ENCODE data around the gene CYP2W1.
A peak's percentile ranks its signal among the peaks of the same experiment; 100 is the strongest.
"Not testable (repeated sequence)": the region's sequence is repeated elsewhere in the genome, so short reads cannot be mapped to it uniquely, and the experiment has no call there.

The CYP2W1 gene

GRCh38 chr7:1028044-1028770, 45.2 kb downstream of the CYP2W1 start:
- peak; percentile 50 to 84 (median 74) for DNase-seq (ENCODE audit: low read depth in 4 of 4, low spot score in 1 of 4)

DNA sequence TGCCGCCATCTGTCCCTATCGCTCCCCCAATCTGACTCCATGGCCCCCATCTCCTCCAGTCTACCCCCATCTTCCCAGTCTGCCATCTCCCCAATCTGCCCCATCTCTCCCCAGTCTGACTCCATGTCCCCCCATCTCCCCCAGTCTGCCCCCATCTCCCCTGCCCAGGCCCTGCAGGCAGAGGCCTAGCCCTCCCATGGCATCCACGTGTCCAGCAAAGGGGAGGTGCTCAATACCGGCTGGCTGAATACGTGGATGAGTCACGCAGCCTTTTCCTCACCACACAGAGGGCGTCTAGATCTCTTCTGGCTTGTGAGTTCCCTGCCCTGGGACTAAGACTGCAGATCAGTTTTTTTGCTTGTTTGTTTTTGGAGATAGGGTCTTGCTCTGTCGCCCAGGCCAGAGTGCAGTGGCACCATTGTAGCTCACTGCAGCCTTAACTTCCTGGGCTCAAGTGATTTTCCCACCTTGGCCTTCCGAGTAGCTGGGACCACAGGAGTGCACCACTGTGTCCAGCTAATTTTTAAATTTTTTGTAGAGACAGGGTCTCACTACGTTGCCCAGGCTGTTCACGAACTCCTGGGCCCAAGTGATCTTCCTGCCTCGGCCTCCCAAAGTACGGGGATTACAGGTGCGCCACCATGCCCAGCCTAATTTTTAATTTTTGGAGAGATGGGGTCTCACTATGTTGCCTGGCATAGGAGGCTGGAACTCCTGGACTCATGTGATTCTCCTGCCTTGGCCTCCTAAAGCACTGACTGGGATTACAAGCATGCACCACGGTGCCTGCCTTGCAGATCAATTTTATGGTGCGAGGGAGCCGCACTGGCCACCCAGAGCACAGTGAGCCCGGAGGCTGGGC, 46.0 kb downstream of the CYP2W1 start:
- DNase-seq (ENCODE audit: low read depth in 4 of 4, low spot score in 1 of 4) = peak; percentile 15 to 54 (median 38)

DNA sequence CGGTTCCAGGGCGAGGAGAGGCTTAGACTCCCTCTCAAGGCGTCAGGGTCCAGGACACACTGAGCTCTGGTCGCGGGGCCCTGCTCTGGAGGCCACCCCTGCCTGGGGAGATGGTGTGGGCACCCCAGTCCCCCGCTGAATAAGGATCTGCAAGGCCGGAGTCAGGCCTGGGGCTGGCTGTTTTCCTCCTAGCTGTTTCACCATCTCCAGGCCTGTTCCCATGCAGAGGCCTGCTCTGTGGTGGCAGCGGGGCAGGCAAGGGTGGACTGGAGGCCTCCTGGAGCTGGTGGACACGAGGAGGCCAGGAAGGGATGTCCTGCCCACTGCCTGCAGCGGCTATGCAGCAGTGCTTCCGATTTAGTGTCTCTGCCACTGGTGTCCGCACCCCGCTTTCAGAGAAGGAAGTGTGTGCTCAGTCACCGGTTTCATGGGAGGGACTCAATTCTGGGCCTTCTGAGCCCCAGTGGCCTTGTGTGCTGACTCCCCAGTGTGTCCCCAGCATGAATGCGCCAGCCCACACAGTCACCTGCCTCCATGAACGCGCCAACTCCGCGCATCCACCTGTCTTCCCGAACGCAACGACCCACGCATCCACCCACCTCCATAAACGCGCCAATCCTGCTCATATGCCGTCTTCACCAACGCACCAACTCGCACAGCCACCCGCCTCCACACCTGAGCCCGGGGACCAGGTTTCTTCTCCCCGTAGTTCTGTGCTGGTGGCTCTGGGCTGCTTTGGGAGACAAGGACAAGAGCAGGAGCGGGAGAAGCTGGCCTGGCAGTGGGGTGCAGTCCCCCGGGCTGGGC, 46.9 kb downstream of the CYP2W1 start:
- no peak for DNase-seq (ENCODE audit: low read depth in 4 of 4, low spot score in 1 of 4)

DNA sequence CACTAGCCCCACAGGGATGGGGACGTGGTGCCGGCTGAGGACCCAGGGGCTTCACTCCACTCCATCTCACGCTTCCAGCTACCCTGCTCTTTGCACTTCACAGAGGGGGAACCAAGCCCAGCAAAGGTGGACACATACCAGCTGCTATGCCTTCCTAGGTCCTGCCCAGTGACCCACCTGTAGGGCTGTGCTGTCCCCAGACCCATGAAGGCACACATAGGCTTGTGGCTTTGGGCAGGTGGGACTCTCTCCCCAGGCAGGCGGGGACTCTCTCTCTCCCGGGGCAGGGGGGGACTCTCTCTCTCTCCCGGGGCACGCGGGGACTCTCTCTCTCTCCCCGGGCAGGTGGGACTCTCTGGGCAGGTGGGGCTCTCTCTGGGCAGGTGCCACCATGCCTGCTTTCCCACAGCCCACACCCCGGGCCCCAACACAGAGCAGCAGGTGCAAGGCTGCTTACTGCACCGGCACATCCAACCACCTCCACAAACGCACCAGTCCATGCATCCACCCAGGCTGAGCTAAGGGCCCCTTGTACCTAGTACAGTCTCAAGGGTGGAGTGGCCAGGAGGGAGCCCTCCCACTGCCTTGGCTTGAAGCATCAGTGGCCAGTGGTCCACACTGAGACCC, 47.6 kb downstream of the CYP2W1 start:
- no peak for DNase-seq (ENCODE audit: low read depth in 4 of 4, low spot score in 1 of 4)

DNA sequence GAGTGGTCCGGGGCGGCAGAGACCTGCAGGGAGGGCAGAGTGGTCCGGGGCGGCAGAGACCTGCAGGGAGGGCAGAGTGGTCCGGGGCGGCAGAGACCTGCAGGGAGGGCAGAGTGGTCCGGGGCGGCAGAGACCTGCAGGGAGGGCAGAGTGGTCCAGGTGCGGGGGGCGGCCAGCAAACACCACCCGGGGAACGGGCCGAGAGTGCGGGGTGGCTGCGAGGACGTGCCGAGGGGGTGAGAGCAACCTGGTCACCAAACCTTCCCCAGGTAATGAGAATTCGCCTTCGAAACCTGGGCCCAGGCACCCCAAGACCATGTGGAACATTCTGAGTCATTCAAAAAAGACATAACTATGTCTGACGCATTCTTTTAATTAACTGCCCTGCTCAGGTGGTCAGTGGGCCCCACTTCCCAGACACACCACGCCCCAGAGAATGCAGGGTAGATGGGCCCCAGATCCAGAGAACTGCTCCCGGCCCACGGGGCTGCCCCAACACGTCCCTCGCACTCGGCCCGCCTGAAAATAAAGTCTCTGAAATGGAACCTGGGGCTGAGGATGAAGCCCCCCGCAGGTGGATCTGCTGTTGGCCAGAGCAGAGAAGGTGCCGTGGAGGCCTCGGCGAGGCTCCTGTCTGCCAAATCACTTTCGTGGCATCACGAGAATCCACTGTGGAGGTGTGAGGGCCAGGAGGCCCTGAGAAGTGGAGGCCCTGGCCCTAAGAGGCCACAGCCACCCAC, 48.9 kb downstream of the CYP2W1 start:
- DNase-seq (ENCODE audit: low read depth in 4 of 4, low spot score in 1 of 4) = no peak

GRCh38 chr7:1032536-1033181, 49.7 kb downstream of the CYP2W1 start:
- DNase-seq (ENCODE audit: low read depth in 4 of 4, low spot score in 1 of 4) = no peak

GRCh38 chr7:1033546-1034145, 50.7 kb downstream of the CYP2W1 start:
- DNase-seq (ENCODE audit: low read depth in 4 of 4, low spot score in 1 of 4) = no peak

DNA sequence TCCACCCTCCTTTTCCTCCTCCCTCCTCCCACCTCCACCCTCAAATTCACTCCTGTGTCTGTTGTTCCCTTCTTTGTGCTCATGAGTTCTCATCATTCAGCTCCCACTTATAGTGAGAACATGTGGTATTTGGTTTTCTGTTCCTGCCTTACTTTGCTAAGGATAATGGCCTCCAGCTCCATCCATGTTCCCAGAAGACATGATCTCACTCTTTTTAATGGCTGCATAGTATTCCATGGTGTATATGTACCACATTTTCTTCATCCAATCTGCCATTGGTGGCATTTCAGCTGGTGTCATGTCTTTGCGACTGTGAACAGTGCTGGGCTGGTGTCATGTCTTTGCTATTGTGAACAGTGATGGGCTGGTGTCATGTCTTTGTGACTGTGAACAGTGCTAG, 51.8 kb downstream of the CYP2W1 start:
- DNase-seq (ENCODE audit: low read depth in 4 of 4, low spot score in 1 of 4) = not testable (repeated sequence)

GRCh38 chr7:1036164-1036928, 53.4 kb downstream of the CYP2W1 start:
- DNase-seq (ENCODE audit: low read depth in 4 of 4, low spot score in 1 of 4) = not testable (repeated sequence)

Measured in stimulated activated CD4-positive, alpha-beta T cell treated with anti-CD3 and anti-CD28 coated beads, Interleukin-1b, Interleukin-23, amount 100 ng/mL, for 24 hours (primary cell).